GM21717 (cell line): ENCODE results near the gene PRICKLE3.
A peak's percentile ranks its signal among the peaks of the same experiment; 100 is the strongest.
"Not testable (repeated sequence)": the region's sequence is repeated elsewhere in the genome, so short reads cannot be mapped to it uniquely, and the experiment has no call there.

Experiments
- ATAC-seq: cut with Tn5 transposase; IDR thresholded peaks from one replicate; pipeline ENCODE4 v1.9.1; 2021; ENCODE audit warnings: mild to moderate bottlenecking, moderate library complexity; ENCODE audit not compliant: unreplicated experiment

Gene PRICKLE3

DNA sequence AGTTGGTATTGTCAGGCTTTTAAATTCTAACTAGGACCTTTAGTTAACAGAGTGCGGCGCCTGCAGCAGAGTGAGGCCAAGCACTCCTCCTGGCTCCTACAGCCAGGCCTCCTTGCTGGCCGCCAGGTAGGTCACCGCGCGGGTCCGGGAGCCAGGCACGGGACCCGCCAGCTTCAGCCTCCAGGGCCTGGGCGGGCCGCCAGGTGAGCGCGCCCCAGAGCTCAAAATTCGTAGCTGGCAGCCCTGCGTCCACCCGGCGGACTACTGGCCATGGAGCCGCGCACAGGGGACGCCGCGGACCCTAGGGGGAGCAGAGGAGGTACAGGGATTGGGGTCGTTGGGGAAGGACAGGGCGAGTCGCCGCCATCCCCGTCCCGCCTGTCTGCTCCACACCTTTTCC, 23.6 kb downstream of the PRICKLE3 start, which contains the start of gene MAGIX:
Gene MAGIX (plus strand): TSS at position 139 of the 400 bp plus-strand sequence. CDS start 132 bp downstream, at position 271.
- ATAC-seq, result no peak

DNA sequence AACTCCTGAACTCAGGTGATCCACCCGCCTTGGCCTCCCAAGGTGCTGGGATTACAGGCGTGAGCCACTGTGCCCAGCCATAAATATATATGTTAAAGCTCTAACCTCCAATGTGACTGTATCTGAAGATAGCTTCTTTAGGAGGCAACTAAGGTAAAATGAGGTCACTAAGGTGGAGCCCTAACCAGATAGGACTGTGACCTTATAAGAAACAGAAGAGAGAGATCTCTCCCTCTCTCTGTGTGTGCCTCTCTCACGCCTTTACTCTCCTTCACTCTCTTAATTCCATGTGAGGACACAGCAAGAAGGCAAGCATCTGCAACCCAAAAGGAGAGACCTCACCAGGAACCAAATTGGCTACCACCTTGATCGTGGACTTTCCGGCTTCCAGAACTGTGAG, 24.5 kb downstream of the PRICKLE3 start:
- ATAC-seq, result no peak

DNA sequence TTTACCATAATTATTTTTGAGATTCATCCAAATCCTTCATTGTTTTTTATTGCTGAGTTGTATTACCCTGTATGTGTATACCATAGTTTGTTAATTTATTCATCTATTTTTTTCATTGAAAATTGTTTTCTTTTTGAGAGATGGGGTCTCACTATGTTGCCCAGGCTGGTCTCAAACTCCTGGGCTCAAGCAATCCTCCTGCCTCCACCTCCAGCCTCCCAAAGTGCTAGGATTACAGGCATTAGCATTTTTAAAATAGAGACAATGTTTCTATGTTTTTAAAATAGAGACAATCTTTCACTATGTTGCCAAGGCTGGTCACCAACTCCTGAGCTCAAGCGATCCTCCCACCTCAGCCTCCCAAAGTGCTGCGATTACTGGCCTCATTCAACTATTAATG, 25.3 kb downstream of the PRICKLE3 start:
- ATAC-seq, result no peak

DNA sequence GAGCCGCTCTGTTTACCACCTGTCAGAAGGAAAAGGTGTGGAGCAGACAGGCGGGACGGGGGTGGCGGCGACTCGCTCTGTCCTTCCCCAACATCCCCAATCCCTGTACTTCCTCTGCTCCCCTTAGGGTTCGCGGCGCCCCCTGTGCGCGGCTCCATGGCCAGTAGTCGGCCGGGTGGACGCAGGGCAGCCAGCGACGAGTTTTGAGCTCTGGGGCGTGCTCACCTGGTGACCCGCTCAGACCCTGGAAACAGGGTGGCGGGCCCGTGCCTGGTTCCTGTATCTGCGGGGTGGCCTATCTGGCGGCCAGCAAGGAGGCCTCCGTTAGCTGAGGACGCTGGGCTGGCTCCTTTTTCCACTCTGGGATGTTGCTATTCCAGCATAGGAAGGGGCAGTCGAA, 29.0 kb downstream of the PRICKLE3 start:
- no peak for ATAC-seq

DNA sequence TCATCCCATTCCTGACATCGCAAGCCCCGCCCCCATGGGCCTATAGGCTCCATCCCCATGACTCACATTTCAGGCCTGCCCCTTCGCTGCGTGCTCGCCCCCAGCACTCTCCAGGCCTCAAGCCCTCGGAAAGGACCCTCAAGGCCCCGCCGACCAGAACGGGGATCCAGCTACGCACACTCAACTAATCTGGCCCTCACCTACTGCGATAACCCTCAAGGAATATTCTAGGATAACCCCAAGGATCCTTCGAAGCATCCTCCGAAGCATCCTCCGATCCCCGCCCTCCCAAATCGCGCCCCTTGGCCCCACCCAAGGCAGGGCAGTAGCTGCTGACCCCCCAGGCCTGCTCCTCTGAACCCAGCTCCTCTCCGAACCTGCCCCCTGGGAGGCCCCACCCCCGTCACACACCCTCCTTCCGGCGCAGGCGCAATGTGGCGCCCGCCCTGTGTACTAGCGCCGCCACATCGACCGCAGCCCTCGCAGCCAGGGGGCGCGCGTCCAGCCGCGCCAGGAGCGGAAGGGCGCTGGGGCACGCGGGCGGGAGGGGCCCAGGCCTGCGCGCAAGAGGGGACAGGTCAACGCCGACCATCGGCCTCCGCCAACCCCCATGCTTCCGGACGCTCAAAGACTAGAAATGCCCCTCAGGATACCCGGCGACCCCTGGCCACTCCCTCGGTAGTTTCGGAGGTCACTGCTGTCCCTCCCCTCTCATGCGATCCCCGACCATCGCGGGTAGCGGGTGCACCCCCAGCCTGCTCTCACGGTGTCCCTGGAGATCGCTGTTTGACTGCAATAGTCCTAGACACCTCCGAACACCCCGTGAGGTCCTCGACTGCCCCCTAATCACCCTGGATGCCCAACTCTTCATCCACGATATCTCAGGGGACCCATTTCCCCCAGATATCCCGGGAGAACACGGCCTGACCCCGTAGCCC, 30.0 kb downstream of the PRICKLE3 start:
- ATAC-seq, result peak; percentile 83

DNA sequence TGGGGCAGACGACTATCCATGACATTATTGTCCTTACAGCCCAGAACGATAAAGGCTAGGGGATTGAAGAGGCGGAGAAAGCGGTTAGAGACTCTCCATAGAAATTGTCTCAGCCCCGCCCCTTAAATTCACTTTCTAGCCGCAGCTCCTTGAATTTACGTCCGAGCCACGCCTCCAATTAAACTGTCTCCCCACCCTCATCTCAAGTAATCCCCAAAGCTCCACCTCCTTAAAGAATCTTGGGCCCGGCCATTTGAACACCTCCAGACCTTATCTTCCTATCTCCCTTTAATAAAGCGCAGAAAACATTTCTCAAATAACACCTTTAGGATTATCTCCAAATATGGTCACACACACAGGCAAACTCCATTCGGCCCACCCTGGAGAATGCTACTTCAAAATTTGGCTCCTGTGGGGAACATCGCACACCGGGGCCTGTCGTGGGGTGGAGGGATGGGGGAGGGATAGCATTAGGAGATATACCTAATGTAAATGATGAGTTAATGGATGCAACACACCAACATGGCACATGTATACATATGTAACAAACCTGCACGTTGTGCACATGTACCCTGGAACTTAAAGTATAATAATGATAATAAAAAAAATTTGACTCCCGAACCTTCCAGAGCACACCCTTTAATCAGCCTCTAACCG, 30.8 kb downstream of the PRICKLE3 start:
- no peak for ATAC-seq

DNA sequence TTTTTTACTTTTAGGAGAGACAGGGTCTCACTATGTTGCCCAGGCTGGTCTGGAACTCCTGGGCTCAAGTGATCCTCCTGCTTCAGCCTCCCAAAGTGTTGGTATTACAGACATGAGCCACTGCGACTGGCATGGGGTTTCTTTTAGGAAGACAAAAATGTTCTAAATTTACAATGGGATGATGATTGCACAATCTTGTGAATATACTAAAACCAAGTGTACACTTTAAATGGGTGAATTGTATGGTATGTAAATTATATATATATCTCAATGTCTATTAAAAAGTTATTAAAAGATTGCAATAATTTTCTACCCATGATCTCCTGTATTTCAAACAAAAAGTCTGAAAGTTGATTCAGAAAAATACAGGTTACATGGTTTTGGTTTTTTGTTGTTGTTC, 32.7 kb downstream of the PRICKLE3 start:
- ATAC-seq, result no peak

DNA sequence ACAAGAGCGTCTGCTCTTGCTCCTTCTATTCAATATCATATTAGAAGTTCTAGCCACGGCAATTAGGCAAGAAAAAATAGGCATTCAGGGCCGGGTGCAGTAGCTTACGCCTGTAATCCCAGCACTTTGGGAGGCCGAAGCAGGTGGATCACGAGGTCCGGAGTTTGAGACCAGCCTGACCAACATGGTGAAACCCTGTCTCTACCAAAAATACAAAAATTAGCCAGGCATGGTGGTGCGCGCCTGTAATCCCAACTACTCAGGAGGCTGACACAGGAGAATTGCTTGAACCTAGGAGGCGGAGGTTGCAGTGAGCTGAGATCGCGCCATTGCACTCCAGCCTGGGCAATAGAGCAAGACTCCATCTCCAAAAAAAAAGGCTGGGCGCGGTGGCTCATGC, 36.9 kb downstream of the PRICKLE3 start:
- ATAC-seq, result not testable (repeated sequence)

DNA sequence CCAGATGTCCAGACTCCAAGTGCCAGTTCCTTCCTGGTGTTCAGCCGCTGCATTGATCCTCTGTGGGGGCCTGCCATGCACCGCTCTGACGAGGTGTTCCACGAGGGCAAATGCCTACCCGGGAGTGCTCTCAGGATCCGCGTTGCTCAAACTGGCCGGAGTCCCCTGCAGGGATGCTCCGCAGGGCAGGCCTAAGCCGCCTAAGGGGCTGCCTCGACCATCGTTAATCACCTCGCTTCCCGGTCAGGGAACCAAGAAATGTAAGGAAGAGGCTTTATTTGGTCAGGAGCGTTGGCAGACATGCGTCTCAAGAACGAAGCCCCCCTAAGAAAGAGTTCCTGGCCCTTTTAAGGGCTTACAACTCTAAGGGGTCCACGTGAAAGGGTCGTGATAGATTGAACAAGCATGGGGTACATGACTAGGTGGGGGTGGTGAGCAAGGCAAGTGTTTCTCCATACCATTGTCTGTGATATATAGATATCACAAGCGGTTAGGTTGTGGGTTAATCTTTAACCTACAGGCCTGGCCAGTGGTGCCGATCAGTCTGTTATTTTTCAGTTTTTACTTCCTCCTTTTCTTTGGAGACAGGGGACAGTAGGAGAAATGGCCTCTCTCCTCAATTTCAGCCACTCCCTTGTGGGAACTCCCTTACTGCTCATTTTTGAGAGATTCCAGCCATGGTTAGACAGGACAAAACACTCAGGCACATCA, 37.6 kb downstream of the PRICKLE3 start:
- ATAC-seq, result not testable (repeated sequence)

DNA sequence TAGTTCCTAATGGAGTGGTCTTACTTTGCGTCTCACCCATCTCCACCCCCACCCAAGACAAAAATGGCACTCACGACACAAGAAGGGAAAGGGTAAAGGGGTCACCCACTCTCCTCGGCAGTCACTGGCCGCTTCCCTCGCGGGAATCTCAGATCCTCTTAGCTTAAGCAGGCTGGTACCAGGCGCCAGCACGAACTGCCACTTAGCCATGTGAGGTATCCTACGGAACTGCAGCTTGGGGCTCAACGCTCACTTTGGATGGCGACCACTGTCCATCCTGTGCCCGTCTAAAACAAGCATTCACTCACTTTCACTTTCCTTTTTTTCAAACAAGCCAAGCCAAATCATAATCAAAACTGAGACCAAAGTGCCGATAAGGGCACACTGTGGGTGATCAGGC, 38.2 kb downstream of the PRICKLE3 start:
- ATAC-seq, result no peak

DNA sequence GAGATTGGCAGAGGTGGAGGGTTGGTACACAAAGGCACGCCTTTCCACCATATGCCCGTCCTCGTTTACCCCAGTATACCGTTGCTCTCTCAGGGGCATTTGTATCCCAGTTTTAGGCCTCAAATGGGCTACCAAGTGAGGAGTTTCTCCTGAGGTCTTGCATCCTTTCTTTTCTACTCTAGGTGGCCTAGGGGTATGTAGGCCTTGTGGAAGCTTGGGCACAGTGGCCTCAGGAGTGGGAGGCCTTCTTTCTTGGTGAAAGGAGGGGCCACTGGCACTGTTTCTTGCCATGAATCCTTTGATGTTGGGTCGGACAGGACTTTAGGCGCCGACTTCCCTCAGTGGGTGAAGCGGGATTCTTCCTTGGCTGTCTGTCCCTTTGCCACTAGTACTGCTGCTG, 38.9 kb downstream of the PRICKLE3 start:
- ATAC-seq, result no peak

DNA sequence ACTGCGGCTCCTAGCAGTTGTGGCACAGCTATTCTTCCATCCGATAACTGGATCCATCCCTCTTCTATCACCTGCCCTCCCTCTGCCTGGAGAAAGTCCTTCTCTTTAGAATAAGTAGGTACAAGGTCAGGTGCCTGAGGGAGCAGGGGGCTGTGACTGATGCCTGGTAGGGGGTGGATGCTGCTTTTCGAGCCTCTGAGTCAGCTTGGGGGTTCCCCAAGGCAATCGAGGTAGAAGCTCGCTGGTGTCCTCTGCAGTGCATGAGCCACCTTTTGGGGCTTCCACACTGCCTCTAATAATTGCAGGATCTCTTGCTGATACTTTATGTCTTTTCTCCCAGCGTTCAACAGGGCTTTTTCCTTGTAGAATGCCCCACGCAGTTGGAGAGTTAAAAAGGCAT, 43.0 kb downstream of the PRICKLE3 start:
- ATAC-seq, result not testable (repeated sequence)

DNA sequence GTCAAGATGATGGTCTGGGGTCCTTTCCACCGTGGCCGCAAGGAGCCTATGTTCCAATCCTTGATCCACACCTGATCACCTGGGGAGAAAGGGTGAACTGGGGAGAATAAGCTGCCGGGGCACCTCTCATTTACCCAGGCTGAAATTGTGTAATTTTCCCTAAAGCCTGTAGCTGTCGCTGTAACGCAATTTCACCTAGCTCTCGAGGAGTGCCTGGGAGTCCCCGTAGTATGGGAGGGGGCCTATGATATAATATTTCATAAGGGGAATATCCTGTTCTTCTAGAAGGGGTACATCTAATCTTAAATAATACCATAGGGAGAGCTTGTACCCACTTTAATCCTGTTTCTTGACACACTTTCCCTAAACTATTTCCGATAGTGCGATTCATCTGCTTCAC, 43.9 kb downstream of the PRICKLE3 start:
- ATAC-seq, result not testable (repeated sequence)

DNA sequence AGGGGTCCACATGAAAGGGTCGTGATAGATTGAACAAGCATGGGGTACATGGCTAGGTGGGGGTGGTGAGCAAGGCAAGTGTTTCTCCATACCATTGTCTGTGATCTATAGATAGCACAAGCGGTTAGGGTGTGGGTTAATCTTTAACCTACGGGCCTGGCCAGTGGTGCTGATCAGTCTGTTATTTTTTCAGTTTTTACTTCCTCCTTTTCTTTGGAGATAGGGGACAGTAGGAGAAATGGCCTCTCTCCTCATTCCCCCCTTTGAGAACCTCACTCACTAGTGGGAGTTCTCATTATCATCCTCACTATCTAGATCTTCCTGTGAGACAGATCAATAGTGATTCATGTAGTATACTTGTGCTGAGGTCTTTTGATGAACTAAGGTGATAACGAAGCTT, 46.5 kb downstream of the PRICKLE3 start:
- ATAC-seq, result no peak

DNA sequence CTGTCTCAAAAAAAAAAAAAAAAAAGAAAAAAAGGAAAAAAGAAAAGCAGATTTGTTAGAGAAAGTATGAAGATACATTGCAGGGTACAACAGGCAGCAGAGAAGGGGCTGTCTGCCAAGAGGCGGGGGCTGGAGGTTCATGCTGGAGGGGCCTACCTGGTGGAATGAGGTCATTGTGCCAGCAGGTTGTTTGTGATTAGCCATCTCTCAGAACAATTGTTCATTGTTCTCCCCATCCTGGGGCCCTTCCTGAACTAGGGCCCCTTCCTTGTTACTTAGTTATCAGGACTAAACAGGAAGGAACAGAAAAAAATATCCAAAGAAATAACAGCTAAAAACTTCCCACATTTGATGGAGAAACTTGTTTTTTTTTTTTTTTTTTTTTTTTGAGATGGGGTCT, 48.7 kb downstream of the PRICKLE3 start:
- ATAC-seq, result no peak

DNA sequence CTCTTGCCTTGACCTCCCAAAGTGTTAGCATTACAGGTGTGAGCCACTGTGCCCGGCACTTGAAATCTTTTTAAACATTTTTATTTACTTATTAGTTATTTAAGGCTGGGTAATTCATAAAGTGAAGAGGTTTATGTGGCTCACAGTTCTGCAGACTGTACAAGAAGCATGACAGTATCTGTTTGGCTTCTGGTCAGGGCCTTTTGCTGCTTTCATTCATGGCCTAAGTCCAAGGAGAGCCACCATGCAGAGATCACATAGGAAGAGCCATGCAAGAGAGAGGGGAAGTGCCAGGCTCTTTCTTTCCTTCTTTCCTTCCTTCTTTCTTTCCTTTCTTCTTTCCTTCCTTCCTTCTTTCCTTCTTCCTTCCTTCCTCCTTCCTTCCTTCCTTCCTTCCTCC, 52.4 kb downstream of the PRICKLE3 start:
- ATAC-seq, result no peak

DNA sequence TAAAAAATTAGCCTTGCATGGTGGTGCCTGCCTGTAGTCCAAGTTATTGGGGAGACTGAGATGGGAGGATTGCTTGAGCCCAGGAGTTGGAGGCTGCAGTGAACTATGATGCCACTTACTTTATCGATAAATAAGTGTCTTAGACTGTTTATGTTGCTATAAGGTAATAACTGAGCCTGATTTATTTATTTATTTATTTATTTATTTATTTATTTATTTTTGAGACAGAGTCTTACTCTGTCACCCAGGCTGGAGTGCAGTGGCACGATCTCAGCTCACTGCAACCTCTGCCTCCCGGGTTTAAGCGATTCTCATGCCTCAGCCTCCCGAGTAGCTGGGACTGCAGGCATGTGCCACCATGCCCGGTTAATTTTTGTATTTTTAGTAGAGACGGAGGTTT, 53.9 kb downstream of the PRICKLE3 start:
- ATAC-seq, result not testable (repeated sequence)

DNA sequence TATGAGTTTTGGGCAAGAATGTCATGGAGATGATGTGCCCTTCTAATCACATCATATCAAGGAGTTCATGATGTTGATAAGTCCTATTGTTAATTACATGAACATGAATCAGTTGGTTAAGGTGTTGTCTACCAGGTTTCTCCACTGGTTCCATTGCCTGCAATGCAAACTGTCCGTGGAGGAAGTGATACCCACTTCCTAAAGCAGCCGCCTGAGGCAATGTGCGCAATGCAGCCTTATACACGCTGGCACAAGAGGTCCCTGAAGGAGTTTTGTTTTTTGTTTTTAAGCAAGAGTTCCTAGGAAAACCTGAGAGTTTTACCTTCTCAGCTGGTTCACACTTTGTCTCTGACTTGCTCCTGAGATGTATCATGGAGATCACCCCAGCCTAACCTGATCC, 56.7 kb downstream of the PRICKLE3 start:
- no peak for ATAC-seq

DNA sequence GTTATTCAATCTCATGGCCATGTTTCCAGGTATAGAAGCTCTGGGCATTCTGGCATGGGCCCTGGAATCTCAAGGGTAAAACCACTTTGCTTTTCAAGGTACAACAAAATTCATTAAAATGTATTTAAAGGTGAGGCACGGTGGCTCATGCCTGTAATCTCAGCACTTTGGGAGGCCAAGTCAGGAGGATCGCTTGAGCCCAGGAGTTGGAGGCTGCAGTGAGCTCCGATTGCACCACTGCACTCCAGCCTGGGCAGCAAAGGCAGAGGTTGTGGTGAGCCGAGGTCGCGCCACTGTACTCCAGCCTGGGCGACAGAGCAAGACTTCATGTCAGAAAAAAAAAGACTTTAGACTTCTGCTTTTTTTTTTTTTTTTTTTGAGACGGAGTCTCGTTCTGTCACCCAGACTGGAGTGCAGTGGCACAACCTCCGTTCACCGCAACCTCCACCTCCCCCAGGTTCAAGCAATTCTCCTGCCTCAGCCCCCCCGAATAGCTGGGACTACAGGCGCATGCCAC, 58.4 kb downstream of the PRICKLE3 start:
- not testable (repeated sequence) for ATAC-seq
